Keratinocyte (primary cell): Measurements from ENCODE around the gene CACNA1S. TPM values are rescaled to one million over a fixed set of nuclear protein-coding genes. Genes with fewer than 3 reads are reported as not detected.

Source experiments
- DNase-seq: peaks from one replicate; pipeline ENCODE4 v3.0.0-alpha.2; 2011; ENCODE audit warnings: low read depth, missing footprints, low spot score
- FAIRE-seq: peaks from 2 replicates; lab custom pipeline; 2011; peaks lifted over from hg19 to GRCh38; lab: Jason Lieb, UNC
- H2AFZ ChIP-seq: 2 replicates; pipeline ENCODE4 v1.6.0; 2012; ENCODE audit warnings: low read length, control low read depth, inconsistent platforms; ENCODE audit not compliant: control insufficient read depth
- H3K27ac ChIP-seq: 2 replicates; pipeline ENCODE4 v1.5.1; 2011; ENCODE audit warnings: low read length; ENCODE audit not compliant: control insufficient read depth, insufficient read depth
- H3K27me3 ChIP-seq: 3 replicates; pipeline ENCODE4 v1.6.0; 2011; ENCODE audit warnings: low read length; ENCODE audit not compliant: control insufficient read depth, insufficient read depth; ENCODE audit errors: extremely low read depth
- H3K36me3 ChIP-seq, 2 experiments: 2 replicates in 1 of 2; 3 replicates in 1 of 2; pipeline ENCODE4 v1.5.1; 2011; ENCODE audit warnings: low read length in 2 of 2, mild to moderate bottlenecking in 1 of 2; ENCODE audit not compliant: control insufficient read depth in 2 of 2, insufficient read depth in 2 of 2; ENCODE audit errors: extremely low read depth in 1 of 2
- H3K4me1 ChIP-seq: 3 replicates; pipeline ENCODE4 v1.5.1; 2011; ENCODE audit warnings: low read length; ENCODE audit not compliant: control insufficient read depth, insufficient read depth; ENCODE audit errors: extremely low read depth
- H3K4me2 ChIP-seq: 3 replicates; pipeline ENCODE4 v1.6.0; 2011; ENCODE audit warnings: low read depth, low read length; ENCODE audit not compliant: control insufficient read depth, insufficient read depth; ENCODE audit errors: extremely low read depth
- H3K4me3 ChIP-seq, 3 experiments: fragments of 200-600 bp in 1 of 3; sonication (generic) in 1 of 3; 2 replicates in 2 of 3; 3 replicates in 1 of 3; pipeline ENCODE4 v1.5.1; 2011 to 2016; ENCODE audit warnings: low read length in 3 of 3, mild to moderate bottlenecking in 3 of 3, control low read depth in 2 of 3, inconsistent platforms in 1 of 3, low read depth in 1 of 3, mixed read lengths in 1 of 3, mixed run types in 1 of 3, moderate library complexity in 1 of 3; ENCODE audit not compliant: control insufficient read depth in 2 of 3, insufficient read depth in 2 of 3; ENCODE audit errors: extremely low read depth in 1 of 3
- H3K79me2 ChIP-seq: 2 replicates; pipeline ENCODE4 v1.6.0; 2012; ENCODE audit warnings: low read length; ENCODE audit not compliant: control insufficient read depth, insufficient read depth
- H3K9ac ChIP-seq: 3 replicates; pipeline ENCODE4 v1.6.0; 2011; ENCODE audit warnings: low read length; ENCODE audit not compliant: control insufficient read depth, insufficient read depth; ENCODE audit errors: extremely low read depth
- H3K9me1 ChIP-seq: 3 replicates; pipeline ENCODE4 v1.6.0; 2011; ENCODE audit warnings: low read length; ENCODE audit not compliant: control insufficient read depth, insufficient read depth; ENCODE audit errors: extremely low read depth
- H3K9me3 ChIP-seq: 2 replicates; pipeline ENCODE4 v1.5.1; 2012; ENCODE audit warnings: low read depth, low read length; ENCODE audit not compliant: control insufficient read depth
- H4K20me1 ChIP-seq: 3 replicates; pipeline ENCODE4 v1.6.0; 2011; ENCODE audit warnings: low read length; ENCODE audit not compliant: control insufficient read depth, insufficient read depth; ENCODE audit errors: extremely low read depth
- EZH2 ChIP-seq: IDR thresholded peaks from one replicate; pipeline ENCODE4 v1.6.1; 2012; ENCODE audit warnings: inconsistent platforms, mild to moderate bottlenecking, low read length, moderate library complexity
- dilution Hi-C: fragments of 300-500 bp; cut with MboI; formaldehyde crosslinking; loops from one replicate; pipeline ENCODE4 v1.7.0; 2020; ENCODE audit warnings: low sequenced_read_pairs; ENCODE audit not compliant: extremely low pct_ligation_motif_present
- polyA plus RNA-seq, 5 experiments: library from polyadenylated mRNA; depleted of rRNA in 3 of 5; stranded (reverse) in 3 of 5; stranded (forward) in 1 of 5; unstranded in 1 of 5; fragments of >200 nt; gene quantifications; 1 replicate in 1 of 5; 2 replicates in 3 of 5; 3 replicates in 1 of 5; pipeline versions ENCODE4 v1.2.1 to v1.2.3, GENCODE V29; 2011 to 2012; ENCODE audit warnings: missing spikeins in 2 of 5, low read depth in 1 of 5, low replicate concordance in 1 of 5
- TF ChIP-seq, protein P1 (sequence below), 3 experiments: IDR thresholded peaks in 1 of 3; conservative IDR thresholded peaks in 1 of 3; optimal IDR thresholded peaks in 1 of 3; 2 replicates in 2 of 3; 3 replicates in 1 of 3; pipeline versions ENCODE3 to v1.5.1; 2011; ENCODE audit warnings: low read length in 3 of 3, mild to moderate bottlenecking in 3 of 3, moderate library complexity in 2 of 3, control low read depth in 1 of 3, inconsistent platforms in 1 of 3; ENCODE audit not compliant: insufficient read depth in 2 of 3; ENCODE audit errors: extremely low read depth in 1 of 3

Gene CACNA1S
- polyA plus RNA-seq, 1 donor (not counting 4 experiments of a cell fraction or from before 2014, with no cell fraction given), result not detected

DNA sequence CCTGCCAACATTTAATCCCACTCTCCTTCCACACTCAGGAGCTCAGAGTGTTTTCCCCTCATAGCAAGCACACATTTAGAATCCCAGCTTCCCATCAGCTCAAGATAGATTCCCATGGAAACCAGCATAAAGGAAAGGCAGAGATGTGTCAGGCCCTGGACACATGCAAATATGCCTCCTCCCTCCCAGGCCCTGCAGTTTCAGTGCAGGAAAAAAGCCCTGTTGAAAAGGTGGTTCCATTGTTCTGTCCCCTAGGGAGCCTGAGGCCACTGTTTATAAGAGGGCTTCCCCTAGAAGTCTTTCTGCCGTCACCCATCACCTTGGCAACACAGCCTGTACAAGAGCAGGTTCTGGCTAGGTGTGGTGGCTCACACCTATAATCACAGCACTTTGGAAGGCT is 3.6 kb downstream of the CACNA1S start:
- dilution Hi-C loops, result no loop called here
- H3K4me2 ChIP-seq, result no peak overlapping the region
- FAIRE-seq (no peak), DNase-seq (no peak)
- H3K79me2 ChIP-seq, result no peaks in the 10 kb centered on the region
- H2AFZ ChIP-seq, result no peak overlapping the region
- no peak for TF ChIP-seq EZH2
- H3K36me3 ChIP-seq, result no peaks in the 10 kb centered on the region
- no peak overlapping the region for H3K4me3 ChIP-seq
- peaks cover 6% of the 10 kb centered on the region for H3K27me3 ChIP-seq
- no peaks in the 10 kb centered on the region for H3K4me1 ChIP-seq
- no peak overlapping the region for H3K9ac ChIP-seq
- no peak overlapping the region for H3K27ac ChIP-seq
- no peaks in the 10 kb centered on the region for H3K9me3 ChIP-seq
- H3K9me1 ChIP-seq, result no peaks in the 10 kb centered on the region
- H4K20me1 ChIP-seq, result no peaks in the 10 kb centered on the region

DNA sequence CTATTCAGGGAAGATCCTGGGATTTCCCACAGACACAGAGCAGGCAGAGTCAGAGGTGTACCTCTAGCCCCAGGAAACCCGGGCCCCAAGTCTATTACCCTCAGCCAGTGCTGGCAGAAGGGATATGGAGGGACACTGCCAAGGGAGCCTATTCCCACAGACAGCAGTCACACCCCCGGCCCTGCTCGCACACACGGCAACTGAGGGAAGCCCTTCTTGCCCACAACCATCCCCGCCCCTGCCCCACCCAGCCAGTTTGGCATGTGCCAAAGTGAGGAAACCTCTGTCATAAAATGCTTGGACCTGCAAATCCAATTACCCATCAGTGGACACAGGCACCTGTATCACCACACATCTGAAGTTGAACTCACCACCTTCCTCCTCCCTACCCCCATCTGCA is 6.5 kb downstream of the CACNA1S start:
- Histone ChIP-seq H3K9me3 (no peaks in the 10 kb centered on the region), H3K4me2 (no peak overlapping the region), H2AFZ (no peak overlapping the region), H3K9me1 (no peaks in the 10 kb centered on the region), H3K9ac (no peak overlapping the region), H3K27me3 (peaks cover 10% of the 10 kb centered on the region), H4K20me1 (no peaks in the 10 kb centered on the region), H3K27ac (no peak overlapping the region), H3K4me1 (no peaks in the 10 kb centered on the region), H3K4me3 (no peak overlapping the region), H3K79me2 (no peaks in the 10 kb centered on the region), H3K36me3 (no peaks in the 10 kb centered on the region)
- no peak for TF ChIP-seq EZH2
- TF ChIP-seq, protein P1, sequence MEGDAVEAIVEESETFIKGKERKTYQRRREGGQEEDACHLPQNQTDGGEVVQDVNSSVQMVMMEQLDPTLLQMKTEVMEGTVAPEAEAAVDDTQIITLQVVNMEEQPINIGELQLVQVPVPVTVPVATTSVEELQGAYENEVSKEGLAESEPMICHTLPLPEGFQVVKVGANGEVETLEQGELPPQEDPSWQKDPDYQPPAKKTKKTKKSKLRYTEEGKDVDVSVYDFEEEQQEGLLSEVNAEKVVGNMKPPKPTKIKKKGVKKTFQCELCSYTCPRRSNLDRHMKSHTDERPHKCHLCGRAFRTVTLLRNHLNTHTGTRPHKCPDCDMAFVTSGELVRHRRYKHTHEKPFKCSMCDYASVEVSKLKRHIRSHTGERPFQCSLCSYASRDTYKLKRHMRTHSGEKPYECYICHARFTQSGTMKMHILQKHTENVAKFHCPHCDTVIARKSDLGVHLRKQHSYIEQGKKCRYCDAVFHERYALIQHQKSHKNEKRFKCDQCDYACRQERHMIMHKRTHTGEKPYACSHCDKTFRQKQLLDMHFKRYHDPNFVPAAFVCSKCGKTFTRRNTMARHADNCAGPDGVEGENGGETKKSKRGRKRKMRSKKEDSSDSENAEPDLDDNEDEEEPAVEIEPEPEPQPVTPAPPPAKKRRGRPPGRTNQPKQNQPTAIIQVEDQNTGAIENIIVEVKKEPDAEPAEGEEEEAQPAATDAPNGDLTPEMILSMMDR (optimal IDR thresholded peaks at IDR 0.05 in 1 of 3, IDR thresholded peaks at IDR 0.05 in 1 of 3, conservative IDR thresholded peaks at IDR 0.05 in 1 of 3; ENCODE audit: extremely low read depth in 1 of 3, insufficient read depth in 2 of 3, low read length in 3 of 3), result no peak
- FAIRE-seq (no peak), DNase-seq (no peak)
- dilution Hi-C loops, result no loop called here

DNA sequence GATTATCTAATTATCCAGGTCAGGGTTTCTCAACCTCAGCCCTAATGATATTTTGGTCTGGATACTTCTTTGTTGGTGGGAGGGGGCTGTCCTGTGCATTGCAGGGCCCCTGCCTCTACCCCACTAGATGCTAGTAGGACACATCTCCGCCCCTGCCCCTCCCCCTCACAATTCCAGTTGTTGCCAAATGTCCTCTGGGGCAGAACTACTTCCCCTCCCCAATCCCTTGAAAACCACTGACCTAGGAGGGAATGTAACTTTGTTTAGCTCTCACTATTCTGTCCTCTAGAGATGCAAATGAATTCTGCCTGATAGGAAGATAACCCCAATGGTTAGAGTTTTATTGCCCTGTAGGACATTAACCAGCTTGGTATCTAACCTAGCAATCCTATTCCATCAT is 8.1 kb downstream of the CACNA1S start:
- FAIRE-seq, result no peak
- no peaks in the 10 kb centered on the region for H3K36me3 ChIP-seq
- no peaks in the 10 kb centered on the region for H3K9me3 ChIP-seq
- H3K4me1 ChIP-seq, result no peaks in the 10 kb centered on the region
- H4K20me1 ChIP-seq, result no peaks in the 10 kb centered on the region
- H3K27me3 ChIP-seq, result peaks cover 23% of the 10 kb centered on the region
- dilution Hi-C loops, result no loop called here
- TF ChIP-seq EZH2, result no peak
- TF ChIP-seq, protein P1 (optimal IDR thresholded peaks at IDR 0.05 in 1 of 3, IDR thresholded peaks at IDR 0.05 in 1 of 3, conservative IDR thresholded peaks at IDR 0.05 in 1 of 3; ENCODE audit: extremely low read depth in 1 of 3, insufficient read depth in 2 of 3, low read length in 3 of 3), result no peak
- no peak overlapping the region for H3K27ac ChIP-seq
- H3K9ac ChIP-seq, result no peak overlapping the region
- no peaks in the 10 kb centered on the region for H3K9me1 ChIP-seq
- H2AFZ ChIP-seq, result no peak overlapping the region
- H3K4me3 ChIP-seq, result no peak overlapping the region
- no peak for DNase-seq
- H3K4me2 ChIP-seq, result no peak overlapping the region
- H3K79me2 ChIP-seq, result no peaks in the 10 kb centered on the region
